Liver (tissue), 9 donors: ENCODE data around the gene EXOC7. TPM values are rescaled to one million over a fixed set of nuclear protein-coding genes. Genes with fewer than 3 reads are reported as not detected.

Experiments used
- DNase-seq: peaks from one replicate; pipeline ENCODE4 v3.0.0-alpha.2; 2017; ENCODE audit warnings: low spot score
- H3K27ac ChIP-seq, 2 donors: one replicate each; pipeline ENCODE4 v1.7.0; 2013; ENCODE audit warnings: inconsistent platforms in 2 of 2, low read length in 2 of 2, control low read depth in 1 of 2, low read depth in 1 of 2, mild to moderate bottlenecking in 1 of 2
- H3K27me3 ChIP-seq, 4 donors: one replicate each; pipeline versions ENCODE4 v1.6.1 to v1.7.0; 2013; ENCODE audit warnings: low read length in 3 of 4, inconsistent platforms in 1 of 4, mild to moderate bottlenecking in 1 of 4, moderate library complexity in 1 of 4; ENCODE audit not compliant: control insufficient read depth in 4 of 4, insufficient read depth in 4 of 4
- H3K36me3 ChIP-seq, 4 donors: one replicate each; pipeline versions ENCODE4 v1.6.1 to v1.7.0; 2013; ENCODE audit warnings: low read length in 3 of 4, mild to moderate bottlenecking in 3 of 4, low read depth in 1 of 4, moderate library complexity in 1 of 4; ENCODE audit not compliant: control insufficient read depth in 4 of 4, insufficient read depth in 3 of 4
- H3K4me1 ChIP-seq, 4 donors: one replicate each; pipeline versions ENCODE4 v1.6.1 to v1.7.0; 2013; ENCODE audit warnings: low read length in 3 of 4, mild to moderate bottlenecking in 3 of 4, moderate library complexity in 1 of 4; ENCODE audit not compliant: control insufficient read depth in 4 of 4, insufficient read depth in 4 of 4
- H3K4me3 ChIP-seq, 3 donors: one replicate each; pipeline versions ENCODE4 v1.6.1 to v1.7.0; 2013; ENCODE audit warnings: low read length in 3 of 3, control low read depth in 1 of 3, low read depth in 1 of 3, mild to moderate bottlenecking in 1 of 3
- H3K9ac ChIP-seq, 2 donors: one replicate each; pipeline ENCODE4 v1.7.0; 2013; ENCODE audit warnings: low read length in 2 of 2, mild to moderate bottlenecking in 2 of 2, moderate library complexity in 2 of 2, control low read depth in 1 of 2, low read depth in 1 of 2
- H3K9me3 ChIP-seq, 4 donors: one replicate each; pipeline versions ENCODE4 v1.6.1 to v1.7.0; 2013; ENCODE audit warnings: low read length in 3 of 4; ENCODE audit not compliant: control insufficient read depth in 4 of 4
- FOXA1 ChIP-seq: IDR thresholded peaks from 2 replicates; pipeline ENCODE4 v1.6.1; 2016; ENCODE audit warnings: antibody characterized with exemption
- FOXA2 ChIP-seq: IDR thresholded peaks from 2 replicates; pipeline ENCODE4 v1.6.1; 2016; ENCODE audit warnings: antibody characterized with exemption
- GABPA ChIP-seq, 2 donors: IDR thresholded peaks in 1 of 2; conservative IDR thresholded peaks in 1 of 2; 2 replicates each; pipeline ENCODE4 v1.6.1; 2016; ENCODE audit warnings: antibody characterized with exemption in 2 of 2, mild to moderate bottlenecking in 1 of 2, moderate library complexity in 1 of 2
- HNF4A ChIP-seq, 2 donors: conservative IDR thresholded peaks; 2 replicates each; pipeline ENCODE4 v1.6.1; 2016; ENCODE audit warnings: antibody characterized with exemption in 2 of 2, mild to moderate bottlenecking in 2 of 2
- JUND ChIP-seq, 2 donors: IDR thresholded peaks; 2 replicates each; pipeline ENCODE4 v1.6.1; 2016; ENCODE audit warnings: antibody characterized with exemption in 2 of 2
- RAD21 ChIP-seq, 2 donors: IDR thresholded peaks; 2 replicates each; pipeline ENCODE4 v1.6.1; 2016; ENCODE audit warnings: antibody characterized with exemption in 2 of 2, mild to moderate bottlenecking in 2 of 2
- SP1 ChIP-seq: IDR thresholded peaks from 2 replicates; pipeline ENCODE4 v1.6.1; 2018; ENCODE audit warnings: antibody characterized with exemption, mild to moderate bottlenecking
- YY1 ChIP-seq: IDR thresholded peaks from 2 replicates; pipeline ENCODE4 v1.6.1; 2016; ENCODE audit warnings: antibody characterized with exemption, mild to moderate bottlenecking
- WGBS: extraction: QIAGEN DNeasy Blood & Tissue Kit; methylation state at CpG from one replicate; pipeline ENCODE4 v1.1.7; 2013; 5-methylcytosine and 5-hydroxymethylcytosine counted together
- polyA plus RNA-seq, 2 donors: library from polyadenylated mRNA; stranded (reverse) in 1 of 2; unstranded in 1 of 2; fragments of 200-250 nt in 1 of 2; fragments of >200 nt in 1 of 2; fragmentation: Nextera tagmentation in 1 of 2; extraction: Ambion mirVana in 1 of 2; gene quantifications; one replicate each; pipeline versions ENCODE4 v1.2.1 to v1.2.3, GENCODE V29; 2013 to 2015
- total RNA-seq, 2 donors: library from RNA; depleted of rRNA; stranded (reverse); fragments of >200 nt; gene quantifications; one replicate each; pipeline ENCODE4 v1.2.3, GENCODE V29; 2014
- TF ChIP-seq, protein P1 (sequence below): fragments of 150-350 bp; IDR thresholded peaks from 2 replicates; pipeline ENCODE4 v1.5.1; 2017; ENCODE audit warnings: improper control_type of control experiment, low read depth, low read length; ENCODE audit not compliant: missing input control
- TF ChIP-seq, protein P2 (sequence below): IDR thresholded peaks from 2 replicates; pipeline ENCODE4 v1.6.1; 2016; ENCODE audit warnings: antibody characterized with exemption, mild to moderate bottlenecking
- TF ChIP-seq, protein P3 (sequence below): IDR thresholded peaks from 2 replicates; pipeline ENCODE4 v1.6.1; 2016; ENCODE audit warnings: antibody characterized with exemption
- donor health status: healthy.
- donor health status: healthy.
- donor health status: healthy.
- donor health status: healthy.
- donor health status: healthy.

The EXOC7 gene
- total and polyA plus RNA-seq, 4 donors = 28.0 to 64.8 (median 38.2) TPM

DNA sequence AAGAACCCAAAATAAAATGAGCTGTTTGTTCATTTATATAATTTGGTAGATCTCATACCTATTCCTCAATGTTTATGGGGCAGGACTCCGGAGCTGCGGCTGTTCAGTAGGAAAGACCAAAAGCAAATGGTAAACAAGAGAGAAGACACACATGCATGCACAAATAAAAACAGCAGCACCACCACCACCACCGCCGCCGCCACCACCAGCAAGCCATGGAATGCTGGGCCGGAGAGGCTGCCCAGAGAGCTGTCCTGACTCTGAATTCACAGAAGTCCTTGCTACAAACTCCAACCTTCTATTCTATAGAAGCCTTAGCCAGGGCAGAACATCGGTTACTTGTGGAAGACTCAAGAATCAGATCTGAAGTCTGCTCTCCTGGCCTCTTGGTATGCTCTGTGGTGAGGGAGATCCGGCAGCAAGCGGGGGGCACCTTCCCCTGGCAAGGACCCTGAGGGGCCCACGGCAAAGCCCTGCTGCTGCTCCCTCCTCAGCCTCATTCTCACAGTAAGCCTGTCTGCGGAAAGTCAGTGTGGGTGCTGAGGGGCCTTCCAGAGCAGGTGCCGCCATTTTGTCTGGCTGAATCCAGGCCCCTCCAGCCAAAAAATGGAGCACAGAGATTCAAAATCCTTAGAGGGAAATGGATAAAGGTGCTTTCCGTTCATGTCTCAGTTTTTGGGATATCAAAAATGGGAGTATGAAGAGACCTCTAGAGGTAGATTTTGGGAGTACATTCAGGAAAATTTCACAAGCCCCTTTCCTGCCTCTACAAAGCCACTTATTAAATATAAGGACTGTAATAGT, 43.8 kb upstream of the EXOC7 start:
- 84% methylated on average over 13 of the region's 13 CpGs for WGBS
- H3K27me3 ChIP-seq = no peaks in the 10 kb centered on the region
- no peaks in the 10 kb centered on the region for H3K36me3 ChIP-seq
- H3K27ac ChIP-seq = no peak overlapping the region
- peaks cover 0 to 13% (median 11%) of the 10 kb centered on the region in 4 donors for H3K4me1 ChIP-seq
- H3K9ac ChIP-seq = no peak overlapping the region
- TF ChIP-seq, protein P1, sequence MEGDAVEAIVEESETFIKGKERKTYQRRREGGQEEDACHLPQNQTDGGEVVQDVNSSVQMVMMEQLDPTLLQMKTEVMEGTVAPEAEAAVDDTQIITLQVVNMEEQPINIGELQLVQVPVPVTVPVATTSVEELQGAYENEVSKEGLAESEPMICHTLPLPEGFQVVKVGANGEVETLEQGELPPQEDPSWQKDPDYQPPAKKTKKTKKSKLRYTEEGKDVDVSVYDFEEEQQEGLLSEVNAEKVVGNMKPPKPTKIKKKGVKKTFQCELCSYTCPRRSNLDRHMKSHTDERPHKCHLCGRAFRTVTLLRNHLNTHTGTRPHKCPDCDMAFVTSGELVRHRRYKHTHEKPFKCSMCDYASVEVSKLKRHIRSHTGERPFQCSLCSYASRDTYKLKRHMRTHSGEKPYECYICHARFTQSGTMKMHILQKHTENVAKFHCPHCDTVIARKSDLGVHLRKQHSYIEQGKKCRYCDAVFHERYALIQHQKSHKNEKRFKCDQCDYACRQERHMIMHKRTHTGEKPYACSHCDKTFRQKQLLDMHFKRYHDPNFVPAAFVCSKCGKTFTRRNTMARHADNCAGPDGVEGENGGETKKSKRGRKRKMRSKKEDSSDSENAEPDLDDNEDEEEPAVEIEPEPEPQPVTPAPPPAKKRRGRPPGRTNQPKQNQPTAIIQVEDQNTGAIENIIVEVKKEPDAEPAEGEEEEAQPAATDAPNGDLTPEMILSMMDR = peak; percentile 62
- TF ChIP-seq, protein P2, sequence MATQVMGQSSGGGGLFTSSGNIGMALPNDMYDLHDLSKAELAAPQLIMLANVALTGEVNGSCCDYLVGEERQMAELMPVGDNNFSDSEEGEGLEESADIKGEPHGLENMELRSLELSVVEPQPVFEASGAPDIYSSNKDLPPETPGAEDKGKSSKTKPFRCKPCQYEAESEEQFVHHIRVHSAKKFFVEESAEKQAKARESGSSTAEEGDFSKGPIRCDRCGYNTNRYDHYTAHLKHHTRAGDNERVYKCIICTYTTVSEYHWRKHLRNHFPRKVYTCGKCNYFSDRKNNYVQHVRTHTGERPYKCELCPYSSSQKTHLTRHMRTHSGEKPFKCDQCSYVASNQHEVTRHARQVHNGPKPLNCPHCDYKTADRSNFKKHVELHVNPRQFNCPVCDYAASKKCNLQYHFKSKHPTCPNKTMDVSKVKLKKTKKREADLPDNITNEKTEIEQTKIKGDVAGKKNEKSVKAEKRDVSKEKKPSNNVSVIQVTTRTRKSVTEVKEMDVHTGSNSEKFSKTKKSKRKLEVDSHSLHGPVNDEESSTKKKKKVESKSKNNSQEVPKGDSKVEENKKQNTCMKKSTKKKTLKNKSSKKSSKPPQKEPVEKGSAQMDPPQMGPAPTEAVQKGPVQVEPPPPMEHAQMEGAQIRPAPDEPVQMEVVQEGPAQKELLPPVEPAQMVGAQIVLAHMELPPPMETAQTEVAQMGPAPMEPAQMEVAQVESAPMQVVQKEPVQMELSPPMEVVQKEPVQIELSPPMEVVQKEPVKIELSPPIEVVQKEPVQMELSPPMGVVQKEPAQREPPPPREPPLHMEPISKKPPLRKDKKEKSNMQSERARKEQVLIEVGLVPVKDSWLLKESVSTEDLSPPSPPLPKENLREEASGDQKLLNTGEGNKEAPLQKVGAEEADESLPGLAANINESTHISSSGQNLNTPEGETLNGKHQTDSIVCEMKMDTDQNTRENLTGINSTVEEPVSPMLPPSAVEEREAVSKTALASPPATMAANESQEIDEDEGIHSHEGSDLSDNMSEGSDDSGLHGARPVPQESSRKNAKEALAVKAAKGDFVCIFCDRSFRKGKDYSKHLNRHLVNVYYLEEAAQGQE = no peak
- TF ChIP-seq FOXA2 (no peak), RAD21 (IDR thresholded peaks at IDR 0.05) (peak; percentile 68 to 75)
- H3K4me3 ChIP-seq = no peak overlapping the region
- no peak for DNase-seq
- H3K9me3 ChIP-seq = no peaks in the 10 kb centered on the region

DNA sequence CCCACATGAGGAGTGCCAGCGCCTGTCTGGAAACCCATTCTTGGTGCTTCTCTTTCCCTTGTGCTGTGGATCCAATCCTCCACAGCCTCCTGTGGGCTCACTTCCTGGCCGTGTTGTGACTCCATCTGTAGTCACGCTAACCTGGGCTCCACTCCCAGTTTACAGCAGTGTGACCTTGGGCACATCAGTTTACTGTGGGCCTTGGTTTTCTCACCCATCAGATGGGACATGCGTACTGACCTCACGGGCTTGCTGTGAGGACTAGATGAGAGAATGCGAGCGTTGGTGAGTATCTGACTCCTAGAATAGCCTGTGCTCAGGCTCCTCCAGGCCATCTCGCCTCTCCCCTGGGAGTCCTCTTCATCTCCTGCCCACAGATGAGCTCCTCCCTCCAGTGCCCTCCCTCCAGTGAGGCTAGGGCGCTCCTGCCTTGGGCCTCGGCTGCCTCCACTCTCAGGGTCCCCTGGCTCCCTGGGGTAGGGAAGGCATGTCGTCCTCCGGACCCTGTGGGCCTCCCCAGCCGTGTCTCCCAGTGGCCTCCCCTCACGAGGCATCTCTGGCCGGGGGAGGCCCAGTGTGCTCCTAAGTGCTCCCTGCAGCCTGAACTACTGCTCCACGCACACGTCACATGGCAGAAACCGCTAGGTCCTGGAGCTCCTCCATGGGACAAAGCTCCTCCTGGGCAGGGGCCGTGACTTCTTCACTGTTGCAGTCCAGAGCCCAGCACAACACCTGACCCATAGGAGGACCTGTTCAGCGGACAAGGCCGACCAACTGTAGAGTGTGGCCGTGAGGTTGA, 42.7 kb upstream of the EXOC7 start:
- peak overlapping the region in 1 of 2 donors; percentile 13 for H3K9ac ChIP-seq
- DNase-seq = peak; percentile 24
- H3K36me3 ChIP-seq = no peaks in the 10 kb centered on the region
- H3K27me3 ChIP-seq = no peaks in the 10 kb centered on the region
- 93% methylated on average over 22 of the region's 22 CpGs for WGBS
- H3K4me3 ChIP-seq = no peak overlapping the region
- peak overlapping the region in 1 of 2 donors; percentile 25 for H3K27ac ChIP-seq
- H3K4me1 ChIP-seq = peaks cover 2 to 18% (median 13%) of the 10 kb centered on the region in 4 donors
- TF ChIP-seq SP1 (no peak), HNF4A (conservative IDR thresholded peaks at IDR 0.05) (no peak), YY1 (no peak), FOXA1 (no peak), JUND (IDR thresholded peaks at IDR 0.05) (no peak), GABPA (IDR thresholded peaks at IDR 0.05 in 1 of 2, conservative IDR thresholded peaks at IDR 0.05 in 1 of 2) (no peak)
- TF ChIP-seq, protein P2 = no peak
- TF ChIP-seq, protein P1 = no peak
- TF ChIP-seq, protein P3, sequence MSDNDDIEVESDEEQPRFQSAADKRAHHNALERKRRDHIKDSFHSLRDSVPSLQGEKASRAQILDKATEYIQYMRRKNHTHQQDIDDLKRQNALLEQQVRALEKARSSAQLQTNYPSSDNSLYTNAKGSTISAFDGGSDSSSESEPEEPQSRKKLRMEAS = no peak
- no peaks in the 10 kb centered on the region for H3K9me3 ChIP-seq
